T-helper 22 cell (primary cell): ENCODE measurements around the gene TMEM14C.

Experiments used
- DNase-seq: peaks from one replicate; pipeline ENCODE4 v3.0.0-alpha.2; 2020; ENCODE audit warnings: low read depth

The TMEM14C gene

DNA sequence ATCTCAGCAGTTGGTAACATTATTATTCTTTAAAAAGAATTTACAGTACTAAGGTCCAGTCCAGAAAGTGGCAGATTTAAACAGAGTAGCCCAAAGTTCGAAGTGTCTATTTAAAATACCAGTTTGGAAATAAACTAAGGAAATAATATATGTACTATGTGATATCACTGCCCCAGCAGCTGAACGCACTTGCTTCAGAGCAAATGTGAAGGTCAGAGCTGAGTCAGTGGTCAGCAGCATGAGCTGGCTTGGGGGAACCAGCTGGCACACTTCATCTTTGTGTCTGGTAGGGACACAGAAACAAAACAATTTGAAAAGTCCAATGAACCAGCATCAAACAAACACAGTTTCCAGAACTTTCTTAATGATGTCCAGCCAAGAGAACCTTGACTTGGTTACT is 40.1 kb downstream of the TMEM14C start:
- no peak for DNase-seq

- DNase-seq = no peak
Measured at GRCh38 chr6:10769419-10769818, 46.5 kb downstream of the TMEM14C start.

DNA sequence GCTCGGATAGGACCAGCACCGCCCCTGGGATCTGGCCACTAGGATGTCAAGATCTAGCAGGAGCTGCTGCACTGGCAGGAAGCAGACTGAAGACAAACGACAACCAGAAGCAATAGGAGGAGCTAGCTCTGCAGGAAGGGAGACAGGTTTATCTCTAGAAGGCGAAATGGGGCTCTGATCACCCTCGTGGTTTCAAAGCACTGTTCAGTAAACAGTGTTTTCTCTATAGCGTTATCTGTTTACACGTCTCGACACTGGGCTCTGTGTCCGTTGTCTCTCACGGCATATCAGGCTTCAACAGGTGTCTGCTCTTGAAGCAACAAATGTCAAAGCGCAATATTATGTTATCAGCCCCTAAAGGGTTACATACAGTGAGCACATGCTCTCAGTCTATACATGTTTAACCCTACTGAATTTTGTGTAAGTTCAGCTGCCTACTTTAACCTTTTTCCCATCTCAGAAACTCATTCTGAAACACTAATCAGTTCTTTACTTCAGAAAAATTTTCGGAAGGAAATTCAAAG is 48.6 kb downstream of the TMEM14C start:
- no peak for DNase-seq

DNA sequence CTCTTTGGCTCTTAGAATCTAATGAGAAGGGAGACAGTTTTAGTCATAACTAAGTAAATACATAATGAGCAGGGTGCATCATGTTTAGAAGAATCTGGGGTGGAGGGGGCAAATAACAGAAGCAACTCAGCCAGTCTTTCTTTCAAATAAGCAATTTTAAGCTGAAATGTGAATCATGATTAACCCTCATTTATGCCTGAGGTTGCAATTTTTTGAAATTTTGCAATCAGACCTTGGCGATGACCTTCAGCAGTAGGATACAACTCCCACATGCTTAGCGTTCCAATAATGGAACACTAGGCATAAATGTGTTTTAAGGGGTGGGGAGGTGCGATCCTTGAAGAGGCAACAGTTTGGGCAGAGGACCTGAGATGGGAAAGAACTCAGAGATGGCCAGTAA is 55.4 kb downstream of the TMEM14C start:
- DNase-seq = no peak

- DNase-seq = no peak
Measured at GRCh38 chr6:10779076-10779475, 56.2 kb downstream of the TMEM14C start.
